Panc1 (cell line): Measurements from ENCODE around the gene DNAL1. TPM values are rescaled to one million over a fixed set of nuclear protein-coding genes. Genes with fewer than 3 reads are reported as not detected.

Experiments used
- ATAC-seq: fragments of 200-7000 bp; cut with Tn5 transposase; 2 replicates; pipeline ENCODE4 v1.9.1; 2020; ENCODE audit warnings: mild to moderate bottlenecking, moderate library complexity
- BruUV-seq: library from RNA; stranded (reverse); fragments of 400-500 nt; replicated peaks from 2 replicates; lab custom pipeline; 2021; lab: Mats Ljungman, UMichigan
- CTCF ChIA-PET: fragments of 300-600 bp; sonication (Branson Sonifier 250); formaldehyde crosslinking; loops from one replicate; lab custom pipeline; 2022; ENCODE audit warnings: antibody characterized with exemption; lab: Charles Lee
- POLR2A ChIA-PET: fragments of 300-600 bp; sonication (Branson Sonifier 250); formaldehyde crosslinking; loops from one replicate; lab custom pipeline; 2022; ENCODE audit warnings: antibody characterized with exemption; lab: Charles Lee
- DNase-seq: peaks from one replicate; pipeline ENCODE4 v3.0.0-alpha.2; 2010; ENCODE audit warnings: low read depth, low spot score
- H3K27ac ChIP-seq: 2 replicates; pipeline ENCODE4 v1.5.1; 2011; ENCODE audit warnings: mild to moderate bottlenecking, low read length, inconsistent platforms
- H3K27me3 ChIP-seq: fragments of 200-500 bp; sonication (Bioruptor generic); 2 replicates; pipeline ENCODE4 v1.6.0; 2014; ENCODE audit warnings: low read length, inconsistent platforms; ENCODE audit not compliant: control insufficient read depth, insufficient read depth
- H3K36me3 ChIP-seq: fragments of 200-500 bp; sonication (Bioruptor generic); 2 replicates; pipeline ENCODE4 v1.5.1; 2014; ENCODE audit warnings: inconsistent platforms, mild to moderate bottlenecking, low read length, moderate library complexity; ENCODE audit not compliant: control insufficient read depth, insufficient read depth
- H3K4me1 ChIP-seq: 2 replicates; pipeline ENCODE4 v1.5.1; 2011; ENCODE audit warnings: inconsistent platforms, mild to moderate bottlenecking, low read length, moderate library complexity; ENCODE audit not compliant: control insufficient read depth, insufficient read depth
- H3K4me3 ChIP-seq, 2 experiments: 2 replicates each; pipeline ENCODE4 v1.5.1; 2011 to 2012; ENCODE audit warnings: low read depth in 2 of 2, low read length in 2 of 2, mild to moderate bottlenecking in 2 of 2, inconsistent platforms in 1 of 2, moderate library complexity in 1 of 2
- H3K9me3 ChIP-seq: fragments of 200-500 bp; sonication (Bioruptor generic); 2 replicates; pipeline ENCODE4 v1.5.1; 2014; ENCODE audit warnings: low read depth, mild to moderate bottlenecking, inconsistent platforms, low read length, moderate library complexity; ENCODE audit not compliant: control insufficient read depth, insufficient read depth
- CTCF ChIP-seq: fragments of 450-650 bp; IDR thresholded peaks from 2 replicates; pipeline ENCODE4 v1.5.1; 2017; ENCODE audit warnings: mild to moderate bottlenecking
- POLR2AphosphoS5 ChIP-seq: IDR thresholded peaks from 2 replicates; pipeline ENCODE4 v1.6.1; 2012; ENCODE audit warnings: mild to moderate bottlenecking, low read depth, low read length, moderate library complexity
- REST ChIP-seq, 2 experiments: IDR thresholded peaks; 2 replicates each; pipeline ENCODE4 v1.6.1; 2011 to 2012; ENCODE audit warnings: low read depth in 2 of 2, control low read depth in 1 of 2, low read length in 1 of 2, mild to moderate bottlenecking in 1 of 2, moderate library complexity in 1 of 2; ENCODE audit not compliant: insufficient read depth in 1 of 2
- SIN3A ChIP-seq: IDR thresholded peaks from 2 replicates; pipeline ENCODE4 v1.6.1; 2012; ENCODE audit warnings: low read depth, mild to moderate bottlenecking, low read length, moderate library complexity, borderline replicate concordance; ENCODE audit not compliant: insufficient read depth
- TCF7L2 ChIP-seq: IDR thresholded peaks from 2 replicates; pipeline ENCODE4 v1.6.1; 2011; ENCODE audit warnings: mild to moderate bottlenecking, low read depth, low read length, inconsistent platforms
- in situ Hi-C: cut with HindIII; loops from 2 replicates; pipeline ENCODE4 v1.10.0; 2016; ENCODE audit warnings: low sequenced_read_pairs, low pct_unique_long_range_greater_than_20kb
- intact Hi-C: fragments of 100-400 bp; cut with micrococcal nuclease; formaldehyde crosslinking; loops from one replicate; pipeline ENCODE4 v1.10.0; 2022; ENCODE audit not compliant: unreplicated experiment
- total RNA-seq: library from RNA; stranded (reverse); gene quantifications from one replicate; pipeline ENCODE4 v1.2.1, GENCODE V29; 2021; ENCODE audit not compliant: unreplicated experiment

Gene DNAL1
- total RNA-seq, 1 experiment from 2014 or later = 15.2 TPM

- ChIA-PET CTCF (no interaction called here), POLR2A (no interaction called here)
- in situ Hi-C loops = no loop called here
- BruUV-seq = no TSS peak
- H3K4me3 ChIP-seq = peak overlapping the region; percentile 85
- no peaks in the 10 kb centered on the region for H3K27me3 ChIP-seq
- 0 out of 2 replicates have a peak, but pooled peaks cover 6% of the 10 kb centered on the region for H3K4me1 ChIP-seq
- TF ChIP-seq POLR2AphosphoS5 = no peak
- no peak for TF ChIP-seq REST (IDR thresholded peaks at IDR 0.05; ENCODE audit: insufficient read depth in 1 of 2, low read depth in 2 of 2, low read length in 1 of 2)
- no peak; the same call in 1 of the 2 replicates for TF ChIP-seq SIN3A
- TF ChIP-seq TCF7L2 = no peak
- no peak for TF ChIP-seq CTCF
- no peaks in the 10 kb centered on the region; the same call in 1 of the 2 replicates for H3K36me3 ChIP-seq
- intact Hi-C loops = no loop called here
- H3K9me3 ChIP-seq = no peaks in the 10 kb centered on the region
- no peak for ATAC-seq
- H3K27ac ChIP-seq = peak overlapping the region; percentile 91
- no peak for DNase-seq
These were observed 443 bp downstream of the DNAL1 start for GRCh38 chr14:73645248-73645610.

- Histone ChIP-seq H3K27me3 (no peaks in the 10 kb centered on the region), H3K36me3 (no peaks in the 10 kb centered on the region), H3K27ac (no peak overlapping the region), H3K9me3 (no peaks in the 10 kb centered on the region), H3K4me1 (no peaks in the 10 kb centered on the region), H3K4me3 (no peak overlapping the region)
- ATAC-seq (no peak), DNase-seq (no peak)
- ChIA-PET CTCF (no interaction called here), POLR2A (no interaction called here)
- BruUV-seq = no TSS peak
- intact Hi-C loops (no loop called here), in situ Hi-C loops (no loop called here)
- TF ChIP-seq SIN3A (no peak), POLR2AphosphoS5 (no peak), CTCF (no peak), TCF7L2 (no peak), REST (IDR thresholded peaks at IDR 0.05; ENCODE audit: insufficient read depth in 1 of 2, low read depth in 2 of 2, low read length in 1 of 2) (no peak)
These were observed 6.2 kb downstream of the DNAL1 start for GRCh38 chr14:73651005-73651404.
